Activated CD8-positive, alpha-beta memory T cell treated with anti-CD3 and anti-CD28 coated beads for 1 hour (primary cell): ENCODE data around the gene NLE1.

Experiments used
- DNase-seq, 2 donors: peaks; one replicate each; pipeline ENCODE4 v3.0.0-alpha.2; 2020; ENCODE audit warnings: low read depth in 1 of 2; ENCODE audit errors: extremely low read depth in 1 of 2

NLE1 gene

GRCh38 chr17:35088356-35088880 is 53.7 kb downstream of the NLE1 start:
- no peak for DNase-seq

- DNase-seq, result no peak
Observed at GRCh38 chr17:35087731-35088355, 54.3 kb downstream of the NLE1 start.

- no peak for DNase-seq
Observed at GRCh38 chr17:35086931-35087573, 55.1 kb downstream of the NLE1 start.

DNA sequence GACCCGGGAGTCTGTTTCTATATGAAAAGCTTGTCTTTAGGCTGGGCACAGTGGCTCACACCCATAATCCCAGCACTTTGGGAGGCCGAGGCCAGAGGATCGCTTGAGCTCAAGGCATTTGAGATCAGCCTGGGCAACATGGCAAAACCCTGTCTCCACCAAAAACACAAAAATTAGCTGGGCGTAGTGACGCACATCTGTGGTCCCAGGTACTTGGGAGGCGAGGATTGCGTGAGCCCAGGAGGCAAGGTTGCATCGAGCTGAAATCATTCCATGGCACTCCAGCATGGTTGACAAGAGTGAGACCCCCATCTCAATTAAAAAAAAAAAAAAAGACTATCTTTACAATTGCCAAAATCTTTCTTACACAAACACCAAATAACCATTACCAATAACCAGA is 55.9 kb downstream of the NLE1 start:
- no peak for DNase-seq

- no peak for DNase-seq
Observed at GRCh38 chr17:35084987-35085386, 57.1 kb downstream of the NLE1 start.

DNA sequence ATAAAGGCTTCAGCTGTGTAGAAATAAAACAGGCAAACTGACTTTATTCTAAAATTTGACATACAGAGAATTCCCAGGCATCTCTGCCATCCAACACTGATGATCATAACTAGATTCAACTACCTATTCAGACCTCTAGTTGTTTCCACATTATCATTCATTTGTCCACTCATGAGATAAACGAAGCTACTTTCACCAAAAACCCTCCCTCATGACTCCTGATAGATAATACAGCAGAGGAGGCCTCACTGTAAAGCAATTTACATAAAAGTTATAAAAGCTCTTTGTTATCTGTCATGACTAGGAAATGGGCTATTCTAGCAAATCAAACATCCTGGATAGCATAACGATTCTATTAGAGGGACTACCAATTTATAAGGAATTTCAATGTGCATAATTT is 59.0 kb downstream of the NLE1 start:
- no peak for DNase-seq

GRCh38 chr17:35082073-35082657 is 59.9 kb downstream of the NLE1 start:
- no peak for DNase-seq

GRCh38 chr17:35081638-35082037 is 60.5 kb downstream of the NLE1 start:
- DNase-seq, result no peak

GRCh38 chr17:35080536-35080935 is 61.6 kb downstream of the NLE1 start:
- DNase-seq, result no peak

- DNase-seq, result no peak
Observed at GRCh38 chr17:35079547-35080423, 62.3 kb downstream of the NLE1 start.
